Esophagus (tissue), 2 donors: ENCODE data around the gene DNAJB6. TPM values are rescaled to one million over a fixed set of nuclear protein-coding genes. Genes with fewer than 3 reads are reported as not detected.

Experiments
- H3K27ac ChIP-seq, 2 donors: one replicate each; pipeline ENCODE4 v1.5.1; 2013; ENCODE audit warnings: low read depth in 2 of 2, mild to moderate bottlenecking in 2 of 2, inconsistent platforms in 1 of 2, low read length in 1 of 2, moderate library complexity in 1 of 2
- H3K27me3 ChIP-seq, 2 donors: one replicate each; pipeline ENCODE4 v1.6.1; 2013; ENCODE audit warnings: low read length in 2 of 2, control low read depth in 1 of 2, mild to moderate bottlenecking in 1 of 2; ENCODE audit not compliant: insufficient read depth in 2 of 2, control insufficient read depth in 1 of 2
- H3K36me3 ChIP-seq, 2 donors: one replicate each; pipeline ENCODE4 v1.6.1; 2013; ENCODE audit warnings: low read length in 1 of 2; ENCODE audit not compliant: control insufficient read depth in 2 of 2, insufficient read depth in 2 of 2
- H3K4me1 ChIP-seq, 2 donors: one replicate each; pipeline ENCODE4 v1.6.1; 2013; ENCODE audit warnings: low read length in 1 of 2; ENCODE audit not compliant: control insufficient read depth in 2 of 2, insufficient read depth in 2 of 2
- H3K4me3 ChIP-seq, 2 donors: one replicate each; pipeline ENCODE4 v1.5.1; 2013; ENCODE audit warnings: low read length in 2 of 2, mild to moderate bottlenecking in 2 of 2, low read depth in 1 of 2, moderate library complexity in 1 of 2
- H3K9me3 ChIP-seq, 2 donors: one replicate each; pipeline ENCODE4 v1.6.1; 2013; ENCODE audit warnings: mild to moderate bottlenecking in 2 of 2, low read depth in 1 of 2, low read length in 1 of 2, moderate library complexity in 1 of 2; ENCODE audit not compliant: control insufficient read depth in 2 of 2, insufficient read depth in 1 of 2
- WGBS, 2 donors: extraction: QIAGEN DNeasy Blood & Tissue Kit; methylation state at CpG; one replicate each; pipeline ENCODE4 v1.1.7; 2013; 5-methylcytosine and 5-hydroxymethylcytosine counted together
- polyA plus RNA-seq, 2 donors: library from polyadenylated mRNA; stranded (reverse); fragments of 200-250 nt; gene quantifications; one replicate each; pipeline ENCODE4 v1.2.3, GENCODE V29; 2013
- donor health status: healthy with polysubstance abuse.
- donor health status: Bipolar disorder and iron deficiency.

Gene DNAJB6
- polyA plus RNA-seq, 2 donors = 96.0 to 118 TPM

DNA sequence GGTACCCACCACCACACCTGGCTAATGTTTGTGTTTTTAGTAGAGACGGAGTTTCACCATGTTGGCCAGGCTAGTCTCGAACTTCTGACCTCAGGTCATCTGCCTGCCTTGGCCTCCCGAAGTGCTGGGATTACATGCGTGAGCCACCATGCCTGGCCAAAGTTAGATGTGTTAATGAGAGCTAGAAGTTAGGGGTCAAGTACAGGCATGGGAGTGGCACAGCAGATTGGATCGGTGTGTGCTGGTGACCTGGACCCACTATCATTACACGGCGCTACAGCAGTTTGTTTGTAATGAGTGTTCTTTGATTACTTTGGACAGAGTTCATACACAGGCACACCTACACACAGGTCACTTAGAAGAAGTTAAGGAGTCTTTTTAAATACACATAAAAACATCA lies 36.7 kb downstream of the DNAJB6 start:
- Histone ChIP-seq H3K27me3 (no peaks in the 10 kb centered on the region), H3K4me1 (peaks cover 2% of the 10 kb centered on the region in 2 donors), H3K36me3 (peaks cover 3 to 39% of the 10 kb centered on the region in 2 donors), H3K9me3 (no peaks in the 10 kb centered on the region), H3K27ac (no peak overlapping the region), H3K4me3 (no peak overlapping the region)
- whole genome bisulfite sequencing, 2 donors = 88 to 93% methylated on average over 7 of the region's 7 CpGs

DNA sequence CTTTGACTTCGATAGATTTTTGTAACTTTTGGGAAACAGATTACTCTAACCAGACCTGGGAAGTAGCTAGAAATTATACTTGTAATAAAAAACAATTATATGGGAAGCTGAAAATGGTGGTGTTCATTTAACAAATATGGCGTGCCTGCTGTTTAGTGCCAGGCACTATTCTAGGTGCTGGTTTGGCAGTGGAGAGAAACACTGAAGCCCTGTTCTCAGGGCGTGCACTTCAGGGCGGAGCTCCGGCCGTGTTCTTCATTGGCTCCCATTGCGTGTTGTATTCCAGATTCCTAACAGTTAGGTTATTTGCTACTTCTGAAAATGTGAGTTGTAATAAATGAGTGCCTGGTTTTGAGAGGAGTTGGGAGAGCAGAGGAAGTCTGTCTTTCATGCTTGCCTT lies 38.6 kb downstream of the DNAJB6 start:
- H3K36me3 ChIP-seq = peaks cover 3 to 31% of the 10 kb centered on the region in 2 donors
- H3K4me3 ChIP-seq = no peak overlapping the region
- H3K4me1 ChIP-seq = peaks cover 2% of the 10 kb centered on the region in 2 donors
- H3K9me3 ChIP-seq = no peaks in the 10 kb centered on the region
- 88 to 89% methylated on average over 7 of the region's 7 CpGs for WGBS, 2 donors
- H3K27ac ChIP-seq = no peak overlapping the region
- no peaks in the 10 kb centered on the region for H3K27me3 ChIP-seq

DNA sequence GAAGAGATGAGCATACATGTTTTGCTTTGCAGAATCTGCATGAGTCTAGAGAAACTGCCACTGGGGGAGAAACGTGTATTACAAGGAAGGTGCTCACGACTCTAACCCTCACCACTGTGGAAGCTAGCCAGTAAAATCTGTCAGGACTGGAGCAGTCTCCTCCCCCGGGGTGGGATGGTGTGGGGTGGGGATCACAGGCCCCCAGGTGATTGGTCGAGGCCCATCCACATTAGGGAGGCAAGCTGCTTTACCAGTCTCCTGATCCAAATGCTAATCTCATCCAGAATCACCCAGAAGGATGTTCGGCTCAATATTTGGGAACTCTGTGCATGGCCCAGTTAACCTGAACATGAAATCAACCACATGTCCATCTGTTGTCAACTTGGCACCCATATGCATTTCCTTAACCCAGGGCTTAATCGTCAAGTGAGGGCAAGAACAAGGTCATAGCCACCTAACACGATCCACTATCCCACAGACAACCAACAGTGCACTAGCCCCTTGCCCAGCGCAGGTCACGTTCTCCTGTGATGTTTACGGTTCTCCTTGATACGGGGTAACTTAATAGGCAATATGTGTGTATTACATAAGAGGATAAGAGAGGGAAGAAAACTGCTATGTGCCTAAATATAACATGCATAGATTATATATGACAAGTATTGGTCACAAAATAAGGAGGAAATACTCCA lies 40.8 kb downstream of the DNAJB6 start:
- 79 to 81% methylated on average over 11 of the region's 11 CpGs for WGBS, 2 donors

GRCh38 chr7:157378390-157378789 lies 41.6 kb downstream of the DNAJB6 start:
- no peaks in the 10 kb centered on the region for H3K9me3 ChIP-seq
- 93 to 98% methylated on average over 16 of the region's 16 CpGs for WGBS, 2 donors

More for the DNA sequence above, 40.8 kb downstream of the DNAJB6 start:
- Histone ChIP-seq H3K27ac (no peak overlapping the region), H3K27me3 (no peaks in the 10 kb centered on the region), H3K36me3 (peaks cover 4 to 16% of the 10 kb centered on the region in 2 donors), H3K4me3 (no peak overlapping the region), H3K4me1 (peaks cover 2% of the 10 kb centered on the region in 2 donors), H3K9me3 (no peaks in the 10 kb centered on the region)

DNA sequence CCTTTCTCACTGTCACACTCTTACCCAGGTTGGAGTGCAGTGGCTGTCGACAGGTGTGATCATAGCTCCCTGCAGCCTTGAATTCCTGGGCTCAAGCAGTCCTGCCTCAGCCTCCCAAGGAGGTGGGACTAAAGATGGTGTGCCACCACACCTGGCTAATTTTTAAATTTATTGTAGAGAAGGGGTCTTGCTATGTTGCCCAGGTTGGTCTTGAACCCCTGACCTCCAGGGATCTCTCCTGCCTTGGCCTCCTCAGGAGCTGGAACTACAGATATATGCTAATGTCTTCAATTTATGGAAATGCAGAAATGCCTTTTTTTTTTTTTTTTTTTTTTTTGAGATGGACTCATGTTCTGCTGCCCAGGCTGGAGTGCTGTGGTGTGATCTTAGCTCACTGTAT lies 42.7 kb downstream of the DNAJB6 start:
- Histone ChIP-seq H3K4me3 (no peak overlapping the region), H3K4me1 (peaks cover 2% of the 10 kb centered on the region in 2 donors), H3K9me3 (no peaks in the 10 kb centered on the region), H3K36me3 (peaks cover 10 to 15% of the 10 kb centered on the region in 2 donors), H3K27me3 (no peaks in the 10 kb centered on the region), H3K27ac (no peak overlapping the region)
- 100% methylated on average over 1 of the region's 1 CpG for WGBS, 2 donors

More at GRCh38 chr7:157378390-157378789, 41.6 kb downstream of the DNAJB6 start:
- Histone ChIP-seq H3K27ac (no peak overlapping the region), H3K4me1 (peaks cover 2% of the 10 kb centered on the region in 2 donors), H3K36me3 (peaks cover 6 to 13% of the 10 kb centered on the region in 2 donors), H3K4me3 (no peak overlapping the region), H3K27me3 (no peaks in the 10 kb centered on the region)

DNA sequence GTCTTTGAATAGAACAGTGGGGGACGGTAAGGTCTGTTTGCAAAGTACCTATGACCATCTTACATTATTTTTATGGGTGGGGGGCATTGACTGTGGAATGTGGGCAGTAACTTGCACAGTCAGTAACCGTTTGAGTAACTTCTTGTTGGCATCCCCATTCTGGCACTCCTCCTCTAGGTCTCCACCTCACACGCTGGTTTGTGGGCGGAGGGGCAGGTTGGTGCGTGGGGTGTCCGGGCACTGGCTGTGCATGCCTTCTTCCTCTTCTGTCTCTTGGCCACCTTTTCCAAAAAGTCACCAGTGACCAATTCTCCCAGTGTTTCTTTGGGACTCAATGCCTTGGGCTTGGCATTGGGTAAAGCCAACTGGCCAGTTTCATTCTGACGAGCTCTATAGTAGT lies 43.6 kb downstream of the DNAJB6 start:
- Histone ChIP-seq H3K4me1 (peaks cover 0 to 2% of the 10 kb centered on the region in 2 donors), H3K9me3 (no peaks in the 10 kb centered on the region), H3K27me3 (no peaks in the 10 kb centered on the region), H3K27ac (no peak overlapping the region), H3K36me3 (peaks cover 10 to 14% of the 10 kb centered on the region in 2 donors), H3K4me3 (no peak overlapping the region)
- 74 to 78% methylated on average over 7 of the region's 7 CpGs for WGBS, 2 donors

- Histone ChIP-seq H3K36me3 (peaks cover 7% of the 10 kb centered on the region in 2 donors), H3K27me3 (no peaks in the 10 kb centered on the region), H3K27ac (no peak overlapping the region), H3K4me1 (no peaks in the 10 kb centered on the region), H3K9me3 (no peaks in the 10 kb centered on the region), H3K4me3 (no peak overlapping the region)
- 93 to 96% methylated on average over 5 of the region's 5 CpGs for WGBS, 2 donors
Observed at GRCh38 chr7:157383868-157384267, 47.1 kb downstream of the DNAJB6 start.

DNA sequence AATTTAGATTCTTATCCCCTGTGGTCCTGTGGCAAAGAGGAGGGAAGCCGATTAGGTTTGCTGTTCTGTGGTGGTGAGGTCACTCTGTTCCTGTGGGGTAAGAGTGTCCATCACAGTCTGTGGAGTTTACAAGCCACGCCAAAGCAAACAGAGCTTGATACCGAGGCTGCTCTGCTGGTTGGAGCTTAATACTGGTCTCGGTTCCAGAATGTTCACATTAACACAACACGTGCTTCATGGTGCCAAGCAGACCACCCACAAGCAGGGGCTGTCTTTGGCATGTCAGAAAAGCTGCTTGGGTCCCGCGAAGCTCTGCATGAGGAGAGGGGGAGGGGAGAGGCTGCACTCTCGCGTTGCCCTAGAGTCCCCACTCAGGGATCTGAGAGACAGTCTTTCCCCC lies 47.5 kb downstream of the DNAJB6 start:
- WGBS, 2 donors = 55 to 63% methylated on average over 9 of the region's 9 CpGs
- Histone ChIP-seq H3K36me3 (peaks cover 7% of the 10 kb centered on the region in 2 donors), H3K9me3 (no peaks in the 10 kb centered on the region), H3K27me3 (no peaks in the 10 kb centered on the region), H3K4me1 (no peaks in the 10 kb centered on the region), H3K27ac (no peak overlapping the region), H3K4me3 (no peak overlapping the region)

DNA sequence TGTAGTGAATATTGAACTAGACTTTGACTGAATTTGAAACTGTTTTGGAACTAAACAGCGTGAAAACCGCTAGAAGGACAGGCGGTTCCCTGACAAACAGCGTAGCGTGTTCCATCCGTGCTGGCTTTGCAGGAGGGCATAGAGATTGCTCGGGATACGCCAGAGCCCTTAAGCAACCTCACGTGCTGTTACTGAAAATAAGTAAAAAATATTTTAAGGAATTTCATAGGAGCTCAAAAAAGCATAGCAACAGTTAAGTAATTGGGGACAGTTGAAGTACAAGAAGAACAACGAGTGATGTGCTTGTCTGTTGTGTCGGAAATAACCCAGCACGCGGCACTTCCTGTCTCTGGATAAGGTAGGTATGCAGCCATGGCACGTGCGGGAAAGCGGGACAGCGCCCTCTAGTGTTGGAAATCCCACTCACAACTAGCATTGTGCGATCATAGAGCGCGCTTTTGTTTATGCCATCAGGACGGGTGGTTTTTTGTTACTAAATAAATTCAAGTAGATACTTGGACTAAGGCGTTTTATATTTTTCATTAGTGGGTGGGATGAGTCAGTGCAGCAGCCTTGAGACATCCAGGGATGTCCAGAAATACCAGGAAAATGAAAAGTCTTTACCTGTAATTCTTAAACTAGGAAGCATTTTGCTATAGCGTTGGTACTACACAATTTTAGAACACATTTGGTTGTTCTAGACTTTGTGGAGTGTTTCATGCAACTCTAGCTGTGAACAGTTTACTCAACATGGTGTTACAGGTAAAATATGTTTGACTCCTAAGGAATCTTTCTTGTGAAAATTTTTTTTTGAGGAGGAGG lies 50.4 kb downstream of the DNAJB6 start:
- Histone ChIP-seq H3K27ac (peak overlapping the region in 1 of 2 donors; percentile 29), H3K27me3 (no peaks in the 10 kb centered on the region), H3K4me3 (no peak overlapping the region), H3K9me3 (no peaks in the 10 kb centered on the region), H3K36me3 (peaks cover 7 to 24% of the 10 kb centered on the region in 2 donors), H3K4me1 (no peaks in the 10 kb centered on the region)
- 46 to 52% methylated on average over 23 of the region's 23 CpGs for WGBS, 2 donors
